Stimulated activated naive CD4-positive, alpha-beta T cell (primary cell): ENCODE data around the gene INPP4B.

Source experiments
- DNase-seq, 6 experiments: peaks; one replicate each; lab custom pipeline; 2025; lab: John Stamatoyannopoulos, UW

Gene INPP4B

DNA sequence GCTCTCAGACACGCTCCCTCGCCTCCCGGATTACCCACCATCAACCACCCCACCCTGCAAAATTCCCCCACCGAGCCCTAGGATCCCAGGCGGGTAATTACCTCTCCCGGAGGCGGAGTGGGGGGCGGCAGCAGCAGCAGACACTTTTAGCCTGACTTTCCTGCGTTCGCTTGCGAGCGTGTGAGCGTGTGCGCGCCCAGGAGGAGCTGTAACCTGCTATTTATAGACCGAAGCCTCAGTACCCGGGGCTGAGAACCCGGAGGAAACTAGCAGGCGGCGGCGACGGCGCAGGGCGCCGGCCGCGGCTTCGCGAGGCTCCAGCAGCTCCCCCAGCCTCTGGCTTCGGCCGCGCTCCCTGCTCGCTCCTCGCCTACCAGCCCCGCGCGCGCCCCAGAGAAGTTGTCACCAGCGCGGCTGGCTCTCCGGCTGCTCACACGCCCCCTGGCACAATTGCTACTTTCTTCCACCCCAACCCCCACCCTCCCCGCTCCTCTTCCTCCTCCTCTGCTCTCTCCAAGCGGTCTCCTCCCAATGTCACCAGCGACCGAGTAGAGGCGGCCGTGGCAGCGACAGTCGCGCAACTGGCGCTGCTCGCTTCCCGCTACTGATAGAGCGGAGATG, at the start of gene INPP4B:
Gene INPP4B (minus strand): TSS at position 194 of the 621 bp plus-strand sequence.
- DNase-seq: peak; percentile 28 to 67 (median 34)

DNA sequence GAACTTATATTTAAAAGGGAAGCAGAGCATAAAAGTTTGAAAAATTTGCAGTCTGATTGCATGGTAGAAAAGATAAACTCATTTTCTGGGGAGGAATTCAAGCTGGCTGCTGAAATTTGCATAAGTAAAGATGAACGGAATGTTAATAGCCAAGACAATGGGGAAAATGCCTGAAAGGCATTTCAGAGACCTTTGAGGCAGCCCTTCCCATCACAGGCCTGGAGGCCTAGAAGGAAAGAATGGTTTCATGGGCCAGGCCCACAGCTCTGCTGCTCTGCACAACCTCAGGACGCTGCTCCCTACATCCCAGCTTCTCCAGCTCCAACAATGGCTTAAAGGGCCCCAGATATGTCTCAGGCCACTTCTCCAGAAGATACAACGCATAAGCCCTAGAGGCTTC, 46.9 kb upstream of the INPP4B start:
- DNase-seq: no peak

- no peak for DNase-seq
These were observed 40.5 kb upstream of the INPP4B start for GRCh38 chr4:142886566-142886965.

- no peak for DNase-seq
These were observed 37.1 kb upstream of the INPP4B start for GRCh38 chr4:142883040-142883832.

DNA sequence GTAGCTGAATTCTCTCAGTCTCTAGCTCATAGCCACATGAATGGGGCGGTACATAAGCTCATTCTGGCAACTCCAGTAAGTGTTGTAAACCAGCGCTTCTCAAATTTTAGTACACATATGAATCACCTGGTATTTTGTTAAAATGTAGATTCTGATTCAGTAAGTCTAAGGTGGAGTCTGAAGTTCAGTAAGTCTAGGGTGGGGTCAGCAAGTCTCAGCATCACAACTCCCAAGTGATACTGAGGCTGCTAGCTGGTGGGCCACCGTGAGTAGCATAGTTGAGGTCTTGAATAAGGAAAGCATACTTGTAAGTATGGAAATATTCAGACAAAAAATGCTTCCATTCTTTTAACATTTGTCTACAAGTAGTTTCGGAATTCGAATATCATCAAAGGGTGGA, 36.1 kb upstream of the INPP4B start:
- no peak for DNase-seq

GRCh38 chr4:142881331-142881730, 35.2 kb upstream of the INPP4B start:
- DNase-seq: no peak

GRCh38 chr4:142875117-142875516, 29.0 kb upstream of the INPP4B start:
- DNase-seq: no peak

DNA sequence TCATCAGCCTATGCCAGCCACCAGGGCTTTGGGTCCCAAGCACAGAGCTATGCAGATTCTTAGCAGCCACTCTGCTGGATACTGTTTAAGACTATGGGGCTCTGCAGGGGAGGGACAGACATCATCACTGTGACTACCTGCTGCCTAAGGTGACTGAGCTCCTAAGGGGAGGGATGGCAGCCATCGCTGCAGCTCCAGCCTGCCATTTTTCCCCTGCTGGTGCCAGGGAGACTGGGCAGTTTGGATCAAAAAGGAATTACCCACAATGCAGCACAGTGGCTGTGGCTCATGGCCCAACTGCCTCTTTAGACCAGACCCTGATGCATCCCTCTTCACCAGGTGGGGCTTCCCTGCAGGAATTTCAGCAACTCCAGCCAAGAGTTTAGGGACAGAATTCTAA, 28.6 kb upstream of the INPP4B start:
- no peak for DNase-seq

- DNase-seq: no peak
These were observed 20.6 kb upstream of the INPP4B start for GRCh38 chr4:142866685-142867084.

DNA sequence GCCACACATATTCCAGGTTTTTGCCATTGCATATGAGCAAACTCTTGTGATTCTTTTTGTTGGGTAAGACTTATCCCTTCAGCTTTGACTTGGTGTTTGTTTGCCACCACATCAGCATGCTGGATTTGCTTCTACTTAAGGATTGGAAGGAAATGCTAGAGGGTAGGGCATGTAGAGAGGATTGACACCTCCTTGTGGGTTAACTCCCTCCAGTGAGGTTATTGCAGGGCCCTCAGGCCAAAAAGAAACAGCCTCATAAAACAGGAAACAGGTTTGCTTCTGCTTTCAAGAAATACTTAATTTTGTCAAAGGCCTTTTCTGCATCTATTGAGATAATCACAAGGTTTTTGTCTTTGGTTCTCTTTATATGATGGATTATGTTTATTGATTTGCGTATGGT, 15.2 kb upstream of the INPP4B start:
- no peak for DNase-seq

DNA sequence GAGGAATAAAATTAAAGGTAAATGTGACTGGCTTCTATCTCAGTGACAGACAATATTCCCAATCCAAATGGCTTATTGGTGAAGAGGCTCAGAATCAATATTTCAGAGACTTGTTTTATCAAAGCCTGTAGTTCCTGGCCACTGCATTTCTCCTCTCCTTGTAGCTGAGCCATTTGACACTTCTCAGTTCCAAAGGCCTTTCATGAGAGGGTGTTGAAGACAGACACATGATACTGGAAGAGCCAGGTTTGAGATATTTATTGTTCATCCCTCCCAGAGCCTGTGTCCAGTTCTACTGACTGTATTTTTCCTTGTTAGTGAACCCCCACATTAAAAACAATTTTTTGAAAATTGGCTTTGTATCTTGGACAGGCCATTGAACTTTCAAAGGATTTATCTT, 12.9 kb upstream of the INPP4B start:
- DNase-seq: no peak

DNA sequence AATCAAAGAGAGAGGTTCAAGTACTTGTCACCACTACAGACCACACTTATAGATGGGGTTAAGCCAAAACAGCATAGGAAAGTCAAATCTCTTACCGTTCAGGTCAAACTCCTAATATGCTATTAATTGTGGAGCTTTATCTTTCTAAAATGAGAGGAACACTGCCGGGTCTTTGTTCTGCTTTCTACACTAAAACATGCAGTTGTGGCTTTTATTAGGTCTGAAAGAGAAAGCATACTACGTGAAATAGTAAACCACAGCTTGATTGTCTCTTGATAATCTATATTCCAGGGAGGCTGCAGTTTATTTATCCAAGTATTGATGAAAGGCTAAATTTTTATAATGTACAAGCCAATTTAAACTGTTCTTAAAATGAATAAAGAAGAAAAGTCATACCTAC, 12.3 kb upstream of the INPP4B start:
- DNase-seq: no peak

DNA sequence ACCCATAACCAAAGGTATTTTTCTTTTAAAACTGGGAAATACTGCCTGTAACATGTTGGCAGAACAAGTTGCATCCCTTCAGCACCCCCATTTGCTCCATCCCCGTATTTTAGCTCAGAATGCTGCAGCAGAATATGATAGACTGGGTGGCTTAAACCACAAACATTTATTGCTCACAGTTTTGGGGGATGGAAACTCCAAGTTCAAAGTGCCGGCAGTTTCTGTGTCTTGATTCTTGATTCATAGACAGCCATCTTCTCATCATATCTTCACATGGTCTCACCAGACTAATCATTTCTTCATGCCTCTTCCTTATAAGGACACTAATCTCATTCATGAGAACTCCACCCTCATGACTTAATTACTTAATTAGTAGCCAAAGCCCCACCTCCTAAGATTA, 10.5 kb upstream of the INPP4B start:
- DNase-seq: no peak

DNA sequence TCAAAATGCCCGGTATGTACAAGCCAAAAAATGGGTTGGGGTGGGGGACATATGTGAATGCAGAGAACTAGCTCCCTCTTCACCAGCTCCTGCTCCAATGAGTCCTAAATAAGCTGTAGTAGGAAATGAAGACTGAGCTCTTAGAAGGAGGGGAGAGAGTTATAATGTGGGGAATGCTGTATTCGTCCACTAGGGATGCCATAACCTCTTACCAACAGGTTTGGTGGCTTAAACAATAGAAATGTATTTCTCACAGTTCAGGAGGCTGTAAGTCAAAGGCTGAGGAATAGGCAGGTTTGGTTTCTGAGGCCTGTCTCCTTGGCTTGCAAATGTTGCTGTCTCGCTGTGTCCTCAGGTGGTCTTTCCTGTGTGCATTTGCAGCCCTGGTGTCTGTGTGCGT, 4.4 kb upstream of the INPP4B start:
- no peak for DNase-seq

GRCh38 chr4:142846729-142847596, 862 bp upstream of the INPP4B start:
- DNase-seq: peak; percentile 56 to 84 (median 66)

DNA sequence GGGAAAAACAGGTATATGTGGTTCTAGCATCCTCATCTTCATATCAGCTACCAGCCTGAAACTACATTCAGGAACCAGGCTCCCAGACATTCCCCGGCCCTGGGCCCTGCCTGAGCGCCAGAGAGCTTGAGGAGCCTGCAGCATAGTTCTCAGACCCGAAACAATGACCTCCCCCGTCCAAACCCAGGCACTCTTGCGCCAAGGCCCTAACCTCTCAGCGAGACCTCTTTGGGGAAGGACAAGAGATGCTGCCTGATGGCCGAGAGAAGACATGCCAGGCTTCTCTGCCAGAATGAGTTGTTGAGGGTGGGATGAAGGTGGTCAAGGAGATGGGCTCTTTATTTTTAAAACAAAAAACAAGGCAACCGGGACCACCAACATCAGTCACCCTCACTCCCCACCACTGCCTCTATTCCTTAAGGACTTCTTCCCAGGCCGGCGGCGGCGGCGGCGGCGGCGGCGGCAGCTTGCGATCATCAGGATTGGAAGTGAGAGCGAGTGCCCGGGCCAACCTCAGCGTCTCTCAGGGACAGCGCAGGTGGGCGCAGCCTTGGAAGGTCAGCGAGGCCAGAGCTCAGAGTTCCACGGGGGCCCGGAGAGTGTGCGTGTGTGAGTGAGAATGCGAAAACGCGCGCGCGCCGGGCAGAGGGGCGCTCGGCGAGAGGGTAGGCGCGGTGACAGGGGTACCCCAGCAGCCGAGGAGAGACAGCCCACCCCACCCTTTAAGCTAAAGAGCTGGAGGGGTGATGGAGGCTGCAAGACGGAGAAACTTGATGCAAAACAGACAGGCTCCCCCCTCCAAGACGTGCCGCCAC, 601 bp downstream of the INPP4B start:
- peak in 4 of 6 experiments; percentile 0 to 31 (median 4) for DNase-seq

DNA sequence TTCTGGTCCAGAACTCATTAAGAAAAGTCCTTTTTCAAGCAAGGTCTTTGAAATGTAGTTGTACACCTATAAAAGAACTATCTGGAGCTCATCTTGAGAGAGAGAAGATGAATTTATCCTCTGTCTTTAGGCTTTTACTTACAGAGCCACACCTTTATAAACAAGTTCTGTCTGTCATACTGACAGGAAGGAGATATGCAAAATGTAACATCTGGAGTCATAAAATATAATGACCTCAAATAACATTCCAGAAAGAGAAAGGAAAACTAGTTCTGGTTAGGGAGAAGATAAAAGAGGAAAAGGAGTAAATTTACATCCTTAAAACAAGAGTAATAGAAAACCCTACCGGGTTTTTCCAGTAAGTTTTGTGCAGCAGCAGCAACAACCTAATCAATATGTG, 1.3 kb downstream of the INPP4B start:
- no peak for DNase-seq

- DNase-seq: peak in 3 of 6 experiments; percentile 2 to 45 (median 41)
These were observed 5.5 kb downstream of the INPP4B start for GRCh38 chr4:142840516-142841123.

DNA sequence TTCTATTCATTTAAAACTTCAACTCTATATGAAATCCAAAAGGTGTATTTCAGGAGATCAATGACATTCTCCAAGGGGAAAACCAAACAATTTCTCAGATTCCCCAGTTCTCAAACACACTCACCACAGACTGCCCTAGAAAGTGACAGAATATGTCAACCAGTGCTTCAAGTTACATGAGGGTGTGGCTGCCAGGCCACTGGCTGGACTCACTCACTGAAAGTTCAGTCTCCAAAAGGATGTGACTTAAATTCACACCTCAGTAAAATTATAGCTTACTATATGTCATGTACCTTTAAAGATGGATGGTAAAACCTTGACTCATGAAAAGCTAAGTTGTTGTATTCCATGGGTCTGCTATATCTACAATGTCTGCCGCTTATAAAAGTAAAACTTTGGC, 7.3 kb downstream of the INPP4B start:
- no peak for DNase-seq

DNA sequence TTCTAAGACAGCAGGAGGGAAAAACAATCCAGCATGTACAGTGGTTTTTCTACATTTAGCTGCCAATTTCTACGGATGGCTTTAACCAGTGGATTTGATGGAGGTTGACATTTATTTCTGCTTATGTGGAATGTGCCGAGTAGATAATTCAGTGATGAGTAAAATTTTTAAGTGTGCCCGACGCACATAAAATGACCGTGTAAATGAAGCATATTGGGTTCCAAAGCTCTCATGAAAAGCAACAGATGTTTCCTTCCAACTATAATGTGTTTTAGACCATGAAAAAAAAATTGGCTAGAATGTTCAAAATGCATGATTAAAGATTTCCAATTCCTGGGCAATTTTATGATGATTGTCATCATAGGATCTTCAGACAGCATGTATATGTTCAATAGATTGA, 14.1 kb downstream of the INPP4B start:
- no peak for DNase-seq

DNA sequence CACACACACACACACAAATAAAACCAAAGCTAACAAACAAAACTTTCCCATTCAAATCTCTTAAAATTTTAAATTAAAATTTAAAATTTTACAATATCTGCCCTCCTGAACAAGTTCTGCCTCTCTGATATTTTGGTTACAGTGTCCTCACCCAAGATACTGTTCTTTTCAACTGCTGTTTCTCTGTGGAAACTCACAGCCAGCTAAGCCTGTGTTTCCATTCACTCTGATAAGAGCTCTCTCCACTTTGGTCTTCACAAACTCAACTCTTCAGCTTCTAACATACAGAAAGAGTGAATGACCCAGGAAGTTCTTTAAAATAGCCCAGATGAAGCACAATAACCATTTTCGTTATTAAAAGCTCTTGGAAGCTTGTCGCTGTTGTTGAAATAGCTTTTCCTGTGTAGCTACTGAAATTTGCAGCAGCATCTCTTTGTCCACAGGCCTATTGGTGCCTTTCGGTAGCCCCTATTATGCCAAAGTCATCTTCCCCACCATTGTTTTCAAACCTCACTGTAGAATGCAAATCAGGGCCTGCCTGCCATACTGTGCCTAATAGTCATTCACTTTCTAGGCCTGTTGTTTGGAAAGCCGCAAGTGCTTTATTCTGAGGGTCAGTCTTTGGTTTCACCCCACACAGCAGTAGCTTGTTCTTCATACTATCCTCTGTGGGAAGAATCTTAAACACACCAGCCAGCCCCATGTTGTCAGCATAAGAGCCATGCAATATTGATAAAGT, 19.4 kb downstream of the INPP4B start:
- DNase-seq: no peak
